Measurements from ENCODE around the gene CFHR2. TPM values are rescaled to one million over a fixed set of nuclear protein-coding genes. Genes with fewer than 3 reads are reported as not detected.

Gene CFHR2
- total RNA-seq, 1 donor from 2014 or later: not detected

DNA sequence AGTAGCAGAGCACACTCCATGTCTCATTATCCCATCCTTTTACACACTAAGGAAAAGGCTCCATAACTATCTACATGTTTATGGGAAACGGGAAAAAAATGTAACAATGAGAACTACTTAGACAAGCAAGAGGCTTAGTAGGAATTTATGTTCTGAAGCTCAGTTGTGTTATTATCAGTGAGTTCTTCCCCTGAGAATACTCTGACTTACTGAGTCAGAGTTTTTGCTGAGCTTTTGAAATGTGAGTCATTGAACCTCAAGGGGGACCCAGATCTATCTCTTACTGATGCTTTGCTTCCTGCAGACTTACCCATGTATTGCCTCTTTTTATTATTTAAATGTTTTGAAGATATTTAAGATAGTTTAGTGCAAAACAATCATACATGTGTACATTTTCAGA is 53.9 kb downstream of the CFHR2 start:
- no peak for DNase-seq
- TF ChIP-seq, protein P1, sequence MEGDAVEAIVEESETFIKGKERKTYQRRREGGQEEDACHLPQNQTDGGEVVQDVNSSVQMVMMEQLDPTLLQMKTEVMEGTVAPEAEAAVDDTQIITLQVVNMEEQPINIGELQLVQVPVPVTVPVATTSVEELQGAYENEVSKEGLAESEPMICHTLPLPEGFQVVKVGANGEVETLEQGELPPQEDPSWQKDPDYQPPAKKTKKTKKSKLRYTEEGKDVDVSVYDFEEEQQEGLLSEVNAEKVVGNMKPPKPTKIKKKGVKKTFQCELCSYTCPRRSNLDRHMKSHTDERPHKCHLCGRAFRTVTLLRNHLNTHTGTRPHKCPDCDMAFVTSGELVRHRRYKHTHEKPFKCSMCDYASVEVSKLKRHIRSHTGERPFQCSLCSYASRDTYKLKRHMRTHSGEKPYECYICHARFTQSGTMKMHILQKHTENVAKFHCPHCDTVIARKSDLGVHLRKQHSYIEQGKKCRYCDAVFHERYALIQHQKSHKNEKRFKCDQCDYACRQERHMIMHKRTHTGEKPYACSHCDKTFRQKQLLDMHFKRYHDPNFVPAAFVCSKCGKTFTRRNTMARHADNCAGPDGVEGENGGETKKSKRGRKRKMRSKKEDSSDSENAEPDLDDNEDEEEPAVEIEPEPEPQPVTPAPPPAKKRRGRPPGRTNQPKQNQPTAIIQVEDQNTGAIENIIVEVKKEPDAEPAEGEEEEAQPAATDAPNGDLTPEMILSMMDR (IDR thresholded peaks at IDR 0.05): no peak
- H3K27ac ChIP-seq: no peak overlapping the region
- no peak for ATAC-seq
- no peaks in the 10 kb centered on the region for H3K9me3 ChIP-seq
- H3K4me1 ChIP-seq: no peaks in the 10 kb centered on the region
- no peaks in the 10 kb centered on the region for H3K36me3 ChIP-seq
- intact Hi-C loops (cut with DNase I): no loop called here
- no peak overlapping the region for H3K4me3 ChIP-seq
- H3K27me3 ChIP-seq: no peaks in the 10 kb centered on the region

DNA sequence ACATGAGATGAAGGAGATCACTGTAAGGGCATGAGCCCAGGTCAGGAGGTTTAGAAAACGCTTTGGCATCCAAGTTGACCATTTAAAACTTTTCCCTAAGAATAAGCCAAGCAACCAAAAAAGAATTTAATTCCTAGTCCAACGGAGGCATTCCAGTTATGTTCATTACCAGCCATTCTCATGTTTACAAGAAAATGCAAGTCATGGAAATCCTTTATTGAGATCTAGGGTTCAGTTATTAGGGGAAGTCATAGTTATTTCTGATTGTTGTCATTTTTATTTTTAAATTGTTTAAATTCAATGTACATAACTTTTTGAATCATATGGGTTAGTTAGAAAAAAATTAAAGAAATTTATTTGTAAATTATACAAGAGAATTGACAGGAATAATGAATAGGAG is 58.3 kb downstream of the CFHR2 start:
- ATAC-seq: no peak
- Histone ChIP-seq H3K27me3 (no peaks in the 10 kb centered on the region), H3K9me3 (no peaks in the 10 kb centered on the region), H3K4me3 (no peak overlapping the region), H3K27ac (no peak overlapping the region), H3K36me3 (no peaks in the 10 kb centered on the region), H3K4me1 (no peaks in the 10 kb centered on the region)
- intact Hi-C loops (cut with DNase I): no loop called here
- TF ChIP-seq, protein P1 (IDR thresholded peaks at IDR 0.05): no peak
- DNase-seq: no peak

DNA sequence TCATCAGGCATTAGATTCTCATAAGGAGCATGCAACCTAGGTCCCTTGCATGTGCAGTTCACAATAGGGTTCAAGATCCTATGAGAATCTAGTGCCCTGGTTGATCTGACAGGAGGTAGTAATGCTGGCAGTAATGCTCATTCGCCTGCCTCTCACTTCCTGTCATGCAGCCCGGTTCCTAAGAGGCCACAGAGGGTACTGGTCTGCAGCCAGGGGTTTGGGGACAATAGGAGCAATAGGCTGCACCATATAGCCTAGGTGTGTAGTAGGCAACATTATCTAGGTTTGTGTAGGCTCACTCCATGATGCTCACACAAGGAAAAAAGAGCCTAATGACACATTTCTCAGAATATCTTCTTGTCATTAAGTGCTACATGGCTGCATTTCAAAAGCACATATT is 59.6 kb downstream of the CFHR2 start:
- ATAC-seq: no peak
- Histone ChIP-seq H3K36me3 (no peaks in the 10 kb centered on the region), H3K4me1 (no peaks in the 10 kb centered on the region), H3K4me3 (no peak overlapping the region), H3K9me3 (no peaks in the 10 kb centered on the region), H3K27me3 (no peaks in the 10 kb centered on the region), H3K27ac (no peak overlapping the region)
- intact Hi-C loops (cut with DNase I): no loop called here
- TF ChIP-seq, protein P1 (IDR thresholded peaks at IDR 0.05): no peak
- no peak for DNase-seq

DNA sequence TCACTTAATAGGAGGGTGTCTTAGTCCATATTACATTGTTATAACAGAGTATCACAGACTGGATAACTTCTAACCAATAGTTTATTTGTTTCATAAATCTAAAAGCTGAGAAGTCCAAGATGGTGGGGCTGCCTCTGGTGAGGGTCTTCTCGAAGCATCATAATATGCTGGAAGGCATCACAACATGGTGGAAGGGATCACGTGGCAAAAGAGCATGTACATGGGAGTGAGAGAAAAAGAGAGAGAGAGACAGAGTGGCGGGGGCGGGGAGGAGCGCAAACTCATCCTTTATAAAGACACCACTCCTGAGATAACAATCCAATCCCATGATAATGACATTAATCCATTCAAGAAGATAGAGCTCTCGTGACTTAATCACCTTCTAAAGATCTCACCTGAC is 65.3 kb downstream of the CFHR2 start:
- no peak overlapping the region for H3K4me3 ChIP-seq
- H3K27me3 ChIP-seq: no peaks in the 10 kb centered on the region
- TF ChIP-seq, protein P1 (IDR thresholded peaks at IDR 0.05): no peak
- no peak for ATAC-seq
- no peak for DNase-seq
- H3K36me3 ChIP-seq: no peaks in the 10 kb centered on the region
- no peaks in the 10 kb centered on the region for H3K4me1 ChIP-seq
- intact Hi-C loops (cut with DNase I): no loop called here
- no peak overlapping the region for H3K27ac ChIP-seq
- H3K9me3 ChIP-seq: peaks cover 4% of the 10 kb centered on the region

Other genes starting within 250 kb of the CFHR2 start
- gene CFHR3, start 168.9 kb upstream of the CFHR2 start, total RNA-seq: 0.23 TPM
- not detected for gene CFHR1, start 124.0 kb upstream of the CFHR2 start, total RNA-seq
- gene CFHR4, start 55.7 kb upstream of the CFHR2 start, total RNA-seq: not detected
- not detected for gene CFHR5, start 33.8 kb downstream of the CFHR2 start, total RNA-seq
- gene F13B, start 123.5 kb downstream of the CFHR2 start, total RNA-seq: not detected
- 0.46 TPM for gene ASPM, start 202.9 kb downstream of the CFHR2 start, total RNA-seq